ENCODE results near the gene MPDU1. TPM values are rescaled to one million over a fixed set of nuclear protein-coding genes. Genes with fewer than 3 reads are reported as not detected.

The MPDU1 gene
- total and polyA plus RNA-seq, 2 of the 13 experiments (the other 11 are each of a cell fraction or from before 2014, with no cell fraction given): 112 to 167 TPM

- TF ChIP-seq GZF1 (CRISPR knock-in tag; IDR thresholded peaks at IDR 0.05) (no peak; the same call in 1 of the 2 replicates), FOXO1 (CRISPR knock-in tag; IDR thresholded peaks at IDR 0.05) (0 out of 2 replicates have a peak, but pooled peaks have one; percentile 21), ZNF33A (CRISPR knock-in tag; IDR thresholded peaks at IDR 0.05; ENCODE audit: borderline replicate concordance) (no peak; the same call in 1 of the 2 replicates), ZNF33B (CRISPR knock-in tag; IDR thresholded peaks at IDR 0.05) (peak; percentile 65; the same call in 1 of the 2 replicates), TEAD3 (CRISPR knock-in tag; optimal IDR thresholded peaks at IDR 0.05; ENCODE audit: borderline replicate concordance) (no peak), SYNCRIP (IDR thresholded peaks at IDR 0.05; ENCODE audit: insufficient read depth, low read depth, low read length) (no peak), GATA4 (IDR thresholded peaks at IDR 0.05; ENCODE audit: borderline replicate concordance, low read depth) (no peak), ZNF431 (CRISPR knock-in tag; IDR thresholded peaks at IDR 0.05; ENCODE audit: borderline replicate concordance, low read depth) (no peak; the same call in none of the 2 replicates), SP5 (CRISPR knock-in tag; IDR thresholded peaks at IDR 0.05; ENCODE audit: borderline replicate concordance, low read depth) (peak; percentile 30; the same call in 1 of the 2 replicates), MAFG (CRISPR knock-in tag; IDR thresholded peaks at IDR 0.05) (no peak), RFX3 (CRISPR knock-in tag; IDR thresholded peaks at IDR 0.05) (no peak; the same call in 1 of the 2 replicates), BCL3 (CRISPR knock-in tag; IDR thresholded peaks at IDR 0.05) (peak; percentile 79; the same call in 1 of the 2 replicates), ZNF674 (CRISPR knock-in tag; IDR thresholded peaks at IDR 0.05; ENCODE audit: low read depth) (no peak), HINFP (CRISPR knock-in tag; IDR thresholded peaks at IDR 0.05; ENCODE audit: low read depth) (peak; percentile 59; the same call in 1 of the 2 replicates), ZNF318 (CRISPR knock-in tag; IDR thresholded peaks at IDR 0.05) (no peak), NFYC (CRISPR knock-in tag; IDR thresholded peaks at IDR 0.05) (peak; percentile 43)
Observed at GRCh38 chr17:7583253-7584109, at the start of gene MPDU1 (continued).

All from HepG2 (cell line).